GM11168 (cell line): ENCODE data around the gene APRT.

Experiments
- in situ Hi-C: fragments of 300-500 bp; cut with MboI; formaldehyde crosslinking; loops from one replicate; pipeline ENCODE4 v1.12.0; 2022; ENCODE audit warnings: low sequenced_read_pairs; ENCODE audit not compliant: unreplicated experiment

The APRT gene

DNA sequence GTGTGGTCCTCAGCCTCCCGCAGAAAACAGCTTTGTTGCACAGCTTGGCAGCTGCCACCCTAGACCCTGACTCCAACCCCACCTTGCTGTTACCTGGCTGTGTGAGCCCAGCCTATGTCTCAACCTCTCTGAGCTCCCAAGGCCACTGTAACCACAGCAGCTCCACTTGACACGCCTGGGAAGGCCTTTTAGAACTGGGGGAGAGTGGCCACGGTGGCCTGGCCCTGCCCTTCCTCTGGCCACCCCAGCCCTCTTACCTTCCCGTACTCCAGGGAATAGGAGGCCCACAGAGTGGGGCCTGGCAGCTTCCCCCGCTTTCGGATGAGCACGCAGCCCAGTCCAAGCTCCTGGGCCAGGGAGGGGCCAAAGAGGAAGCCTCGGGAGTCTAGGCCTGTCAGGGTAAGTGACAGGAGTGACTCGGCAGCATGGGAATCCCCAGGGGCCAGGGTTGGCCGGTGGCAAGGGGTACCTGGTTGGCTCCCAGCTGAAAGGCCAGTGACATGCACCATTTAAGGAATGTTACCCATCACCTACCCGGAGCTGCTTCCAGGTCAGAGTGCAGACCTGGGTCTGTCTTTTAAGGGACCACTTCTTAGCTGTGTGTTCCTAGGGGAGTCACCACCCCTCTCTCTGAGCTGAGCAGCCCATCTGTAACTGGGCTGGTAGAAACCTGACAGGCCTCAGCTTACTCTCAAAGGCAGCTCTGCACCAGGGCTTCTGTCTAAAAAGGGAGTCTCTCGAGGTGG lies 1.4 kb downstream of the APRT start:
- in situ Hi-C loops: no loop called here

DNA sequence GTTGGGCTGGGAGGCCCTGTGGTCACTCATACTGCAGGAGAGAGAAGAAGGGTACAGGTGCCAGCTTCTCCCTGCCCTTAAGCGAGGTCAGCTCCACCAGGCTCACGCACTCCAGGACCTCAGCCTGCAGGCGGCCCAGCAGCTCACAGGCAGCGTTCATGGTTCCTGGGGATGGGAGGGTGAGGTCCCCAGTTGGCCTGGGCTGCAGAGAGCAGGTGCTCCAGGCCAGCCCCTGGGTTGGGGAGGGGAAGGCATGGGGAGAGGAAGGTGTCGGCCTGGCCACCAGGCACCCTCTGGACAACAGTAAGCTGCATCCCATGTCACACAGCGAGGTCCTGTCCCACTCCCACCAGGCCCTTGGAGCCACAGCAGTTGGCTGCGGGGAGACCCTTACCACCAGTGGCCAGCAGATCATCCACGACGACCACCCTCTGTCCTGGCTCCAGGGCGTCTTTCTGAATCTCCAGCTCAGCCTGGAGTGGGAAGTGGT lies 2.0 kb downstream of the APRT start:
- in situ Hi-C loops: no loop called here

DNA sequence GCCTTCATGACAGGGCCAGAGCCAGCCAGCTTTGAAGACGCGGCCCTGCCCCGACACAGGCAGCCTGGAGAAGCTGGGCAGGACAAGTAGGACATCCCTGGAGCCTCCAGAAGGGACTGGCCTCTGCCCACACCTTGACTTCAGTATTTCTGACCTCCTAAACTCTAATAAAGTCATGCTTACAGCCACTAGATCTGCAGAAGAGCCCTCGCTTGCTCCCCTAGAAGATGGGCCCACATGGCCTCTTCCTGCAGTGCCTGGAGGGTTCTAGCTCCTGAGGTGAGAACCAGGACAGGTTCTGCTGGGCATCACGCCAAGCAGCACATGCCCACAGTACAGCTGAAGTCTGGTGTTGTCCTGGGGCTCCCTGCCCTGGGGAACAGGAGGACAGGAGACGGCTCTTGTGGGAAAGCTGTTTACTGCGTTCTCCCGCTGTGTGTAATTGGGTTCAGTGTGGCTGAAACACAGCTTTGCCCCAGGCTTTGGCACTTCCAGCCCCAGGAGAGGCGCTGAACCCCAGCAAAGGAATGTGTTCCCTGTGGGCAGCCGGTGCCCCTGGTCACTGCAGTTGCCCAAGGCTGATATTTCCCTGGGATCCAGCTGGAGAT lies 2.6 kb downstream of the APRT start:
- in situ Hi-C loops: no loop called here

DNA sequence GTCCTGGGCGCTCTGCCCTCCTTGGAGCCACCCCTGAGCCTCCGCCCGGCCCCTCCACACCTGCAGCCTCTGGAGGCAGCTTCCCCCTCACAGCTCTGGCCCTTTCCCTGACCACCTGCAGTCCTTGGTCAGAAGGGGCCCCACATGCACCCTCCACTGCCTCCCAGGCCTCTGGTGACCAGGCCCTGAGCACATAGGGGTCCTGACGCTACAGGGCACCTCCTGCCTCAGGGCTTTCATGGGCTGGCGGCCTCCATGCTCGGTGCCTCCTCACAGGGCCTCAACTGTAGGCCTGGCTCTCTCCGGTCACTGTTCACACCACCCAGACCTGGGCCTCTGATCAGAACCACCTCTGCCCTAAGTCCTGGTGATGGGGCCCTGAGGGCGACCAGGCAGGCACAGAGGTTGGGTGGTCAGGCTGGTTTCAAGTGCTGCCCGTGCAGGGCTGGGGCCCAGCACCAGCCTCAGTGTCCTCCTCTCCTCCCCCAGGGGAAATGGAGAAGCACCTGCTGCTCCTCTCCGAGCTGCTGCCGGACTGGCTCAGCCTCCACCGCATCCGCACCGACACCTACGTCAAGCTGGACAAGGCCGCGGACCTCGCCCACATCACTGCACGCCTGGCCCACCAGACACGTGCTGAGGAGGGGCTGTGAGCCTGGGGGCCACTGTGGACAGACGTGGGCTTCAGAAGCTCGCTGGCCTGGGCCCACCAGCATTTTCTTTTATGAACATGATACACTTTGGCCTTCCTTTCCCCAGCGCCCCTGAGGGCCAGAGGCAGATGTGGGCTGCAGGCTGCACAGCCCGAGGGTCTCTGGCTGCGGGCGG lies 3.9 kb downstream of the APRT start:
- in situ Hi-C loops: no loop called here

DNA sequence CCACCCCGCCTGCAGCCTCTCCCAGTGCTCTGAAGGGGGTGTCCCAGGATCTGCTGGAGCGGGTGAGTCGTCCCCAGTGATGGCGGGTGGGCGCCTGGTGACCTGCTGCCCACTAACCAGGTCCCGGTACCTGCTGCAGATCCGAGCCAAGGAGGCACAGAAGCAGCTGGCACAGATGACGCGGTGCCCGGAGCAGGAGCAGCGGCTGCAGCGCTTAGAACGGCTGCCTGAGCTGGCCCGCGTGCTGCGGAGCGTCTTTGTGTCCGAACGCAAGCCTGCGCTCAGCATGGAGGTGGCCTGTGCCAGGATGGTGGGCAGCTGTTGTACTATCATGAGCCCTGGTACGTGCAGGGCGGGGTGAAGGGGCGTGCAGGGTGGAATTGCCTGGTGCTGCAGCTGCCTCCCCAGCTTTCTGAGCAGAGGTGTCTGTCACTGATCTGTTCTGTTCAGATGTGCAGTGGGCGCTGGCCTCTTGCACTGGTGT lies 4.5 kb downstream of the APRT start:
- in situ Hi-C loops: no loop called here

DNA sequence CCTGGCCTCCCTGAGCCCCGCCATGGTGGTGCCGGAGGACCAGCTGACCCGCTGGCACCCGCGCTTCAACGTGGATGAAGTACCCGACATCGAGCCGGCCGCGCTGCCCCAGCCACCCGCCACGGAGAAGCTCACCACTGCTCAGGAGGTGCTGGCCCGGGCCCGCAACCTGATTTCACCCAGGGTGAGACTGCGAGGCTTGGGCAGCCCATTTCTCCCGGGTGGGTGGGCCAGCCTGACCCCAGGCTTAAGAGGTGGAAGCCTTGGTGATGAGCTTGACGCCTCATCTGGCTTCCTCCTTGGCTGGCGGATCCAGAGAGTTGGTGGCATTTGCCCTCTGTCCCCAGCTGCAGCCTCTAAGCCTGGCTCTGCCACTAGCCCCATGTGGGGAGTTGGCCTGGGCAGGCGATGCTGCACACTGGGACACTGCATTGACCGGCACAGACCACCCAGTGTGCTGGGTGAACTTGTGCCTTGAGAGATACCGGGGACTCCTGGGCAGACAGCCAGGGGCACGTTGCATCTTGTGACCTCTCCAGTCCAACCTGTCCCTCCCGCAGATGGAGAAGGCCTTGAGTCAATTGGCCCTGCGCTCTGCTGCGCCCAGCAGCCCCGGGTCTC lies 5.1 kb downstream of the APRT start:
- in situ Hi-C loops: no loop called here

DNA sequence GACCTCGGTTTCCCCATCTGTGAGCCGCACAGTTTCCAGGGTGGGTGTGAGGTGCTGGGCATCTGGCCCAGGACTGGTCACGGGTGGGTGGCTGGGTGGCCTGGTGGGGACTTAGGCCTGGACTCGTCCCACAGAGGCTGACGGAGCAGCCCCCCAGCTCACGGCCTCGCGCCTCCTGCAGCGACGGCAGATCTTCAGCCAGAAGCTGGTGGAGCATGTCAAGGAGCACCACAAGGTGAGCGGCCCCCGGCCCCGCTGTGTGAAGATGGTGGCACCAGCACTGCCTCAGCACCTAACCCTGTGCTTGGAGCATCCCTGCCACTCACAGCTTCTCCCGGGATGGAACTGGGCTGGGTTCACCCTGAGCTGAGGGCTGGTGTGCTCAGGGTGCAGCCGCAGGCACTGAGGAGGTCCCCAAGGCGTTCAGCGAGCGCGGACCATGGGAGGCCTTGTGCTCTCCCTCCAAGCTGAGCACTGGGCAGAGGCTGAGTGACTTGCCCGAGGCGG lies 5.8 kb downstream of the APRT start:
- in situ Hi-C loops: no loop called here

DNA sequence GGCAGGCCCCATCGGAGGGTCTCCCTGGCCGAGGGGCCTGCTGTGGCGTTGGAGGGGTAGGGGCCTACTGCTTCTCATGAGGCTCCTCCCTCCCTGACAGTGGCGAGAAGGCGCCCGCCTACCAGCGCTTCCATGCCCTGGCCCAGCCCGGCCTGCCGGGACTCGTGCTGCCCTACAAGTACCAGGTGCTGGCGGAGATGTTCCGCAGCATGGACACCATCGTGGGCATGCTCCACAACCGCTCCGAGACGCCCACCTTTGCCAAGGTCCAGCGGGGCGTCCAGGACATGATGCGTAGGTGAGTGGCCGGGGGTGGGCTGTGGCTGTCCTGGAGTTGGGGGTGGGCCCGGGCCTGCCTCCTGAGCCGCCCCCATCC lies 6.4 kb downstream of the APRT start:
- in situ Hi-C loops: no loop called here

DNA sequence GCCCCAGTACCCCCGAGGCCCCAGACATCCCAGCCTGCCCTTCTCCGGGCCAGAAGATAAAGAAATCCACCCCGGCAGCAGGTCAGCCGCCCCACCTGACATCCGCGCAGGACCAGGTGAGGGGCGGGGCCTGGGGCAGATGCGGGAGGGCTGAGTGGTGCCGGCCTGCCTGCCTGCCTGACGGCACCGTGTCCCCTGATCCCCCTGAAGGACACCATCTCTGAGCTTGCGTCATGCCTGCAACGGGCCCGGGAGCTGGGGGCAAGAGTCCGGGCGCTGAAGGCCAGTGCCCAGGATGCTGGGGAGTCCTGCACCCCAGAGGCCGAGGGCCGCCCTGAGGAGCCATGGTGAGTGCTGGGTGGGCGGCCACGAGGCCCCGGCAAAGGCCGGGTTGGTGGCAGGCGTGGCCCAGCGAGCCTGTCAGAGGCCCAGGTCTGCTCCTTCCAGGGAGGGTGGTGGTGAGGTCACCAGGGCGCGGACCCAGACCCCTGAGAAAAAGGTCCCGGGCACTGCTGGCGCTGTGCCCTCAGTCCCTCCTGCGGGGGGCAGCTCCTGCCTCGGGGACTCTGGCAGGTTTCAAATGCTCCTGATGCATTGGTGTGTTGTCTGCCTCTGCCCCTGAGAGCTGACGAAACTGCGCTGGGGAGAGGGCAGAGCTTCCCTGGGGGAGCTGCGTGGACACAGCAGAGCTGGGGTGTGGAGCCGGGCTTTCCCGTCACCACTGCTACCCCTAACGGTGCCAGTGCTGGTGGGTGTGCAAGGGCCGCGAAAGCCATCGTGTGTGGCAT lies 7.0 kb downstream of the APRT start:
- in situ Hi-C loops: no loop called here

DNA sequence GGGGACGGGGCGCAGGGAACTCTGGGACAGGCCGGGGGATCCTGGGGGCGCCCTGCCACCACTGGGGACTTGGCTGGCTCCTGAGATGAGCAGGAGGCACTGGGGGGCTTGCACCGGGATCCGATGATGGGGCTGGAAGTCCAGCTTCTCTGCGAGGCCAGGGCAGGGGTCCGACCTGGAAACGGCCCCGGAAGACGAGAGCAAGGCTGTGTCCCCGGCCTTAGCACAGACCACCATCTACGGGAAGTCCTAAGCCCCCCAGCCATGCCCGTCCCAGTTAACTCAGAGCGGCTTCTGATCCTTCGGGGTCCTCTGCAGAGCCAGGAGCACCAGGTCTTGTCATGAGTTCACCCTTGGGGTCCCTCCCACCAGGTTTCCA lies 7.6 kb downstream of the APRT start:
- in situ Hi-C loops: no loop called here

DNA sequence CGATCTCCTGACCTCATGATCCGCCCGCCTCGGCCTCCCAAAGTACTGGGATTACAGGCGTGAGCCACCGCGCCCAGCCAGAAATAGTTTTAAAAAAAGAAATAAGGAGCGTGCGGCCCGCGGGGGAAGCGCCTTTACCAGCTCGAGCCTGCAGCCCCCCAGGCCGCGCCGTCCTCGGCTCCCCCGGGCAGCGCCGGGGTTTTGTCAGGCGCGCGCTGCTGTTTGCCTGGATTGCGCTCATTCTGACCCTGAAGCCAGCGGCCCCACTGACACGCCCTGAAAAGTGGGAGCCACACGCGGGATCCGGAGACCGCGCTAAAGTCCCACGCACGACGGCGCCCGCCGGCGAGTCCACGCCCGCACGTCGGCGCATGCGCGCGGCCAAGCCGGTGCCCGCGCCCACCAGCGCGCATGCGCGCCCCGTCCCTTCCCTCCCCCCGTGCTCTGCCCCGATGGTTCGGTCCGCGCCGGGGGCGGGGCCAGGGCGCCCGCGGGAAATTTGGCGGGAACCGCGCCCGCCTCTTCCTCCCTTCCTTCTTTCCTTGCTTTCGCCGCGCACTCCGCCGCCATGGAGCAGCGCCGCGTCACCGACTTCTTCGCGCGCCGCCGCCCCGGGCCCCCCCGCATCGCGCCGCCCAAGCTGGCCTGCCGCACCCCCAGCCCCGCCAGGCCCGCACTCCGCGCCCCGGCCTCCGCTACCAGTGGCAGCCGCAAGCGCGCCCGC lies 8.3 kb downstream of the APRT start, which contains the start of gene CDT1:
TSS of gene CDT1 (plus strand) at position 526 of the 724 bp plus-strand sequence. CDS start at position 569, 43 bp downstream.
- in situ Hi-C loops: no loop called here

DNA sequence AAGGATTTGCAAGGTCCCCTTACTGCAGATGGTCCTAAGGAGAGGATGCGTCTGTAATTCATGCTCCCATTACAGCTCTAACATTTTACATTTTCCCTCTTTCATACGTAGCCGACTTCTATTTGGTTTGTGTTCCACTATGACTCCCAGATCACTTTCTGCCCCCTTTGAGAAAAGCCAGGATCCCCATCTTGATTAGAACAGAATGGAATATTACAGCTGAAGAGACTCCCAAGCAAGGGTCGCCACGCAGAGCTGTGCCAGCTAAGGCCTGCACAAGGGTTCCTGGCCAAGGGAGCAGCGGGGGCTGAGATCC lies 11.5 kb downstream of the APRT start:
- in situ Hi-C loops: no loop called here

DNA sequence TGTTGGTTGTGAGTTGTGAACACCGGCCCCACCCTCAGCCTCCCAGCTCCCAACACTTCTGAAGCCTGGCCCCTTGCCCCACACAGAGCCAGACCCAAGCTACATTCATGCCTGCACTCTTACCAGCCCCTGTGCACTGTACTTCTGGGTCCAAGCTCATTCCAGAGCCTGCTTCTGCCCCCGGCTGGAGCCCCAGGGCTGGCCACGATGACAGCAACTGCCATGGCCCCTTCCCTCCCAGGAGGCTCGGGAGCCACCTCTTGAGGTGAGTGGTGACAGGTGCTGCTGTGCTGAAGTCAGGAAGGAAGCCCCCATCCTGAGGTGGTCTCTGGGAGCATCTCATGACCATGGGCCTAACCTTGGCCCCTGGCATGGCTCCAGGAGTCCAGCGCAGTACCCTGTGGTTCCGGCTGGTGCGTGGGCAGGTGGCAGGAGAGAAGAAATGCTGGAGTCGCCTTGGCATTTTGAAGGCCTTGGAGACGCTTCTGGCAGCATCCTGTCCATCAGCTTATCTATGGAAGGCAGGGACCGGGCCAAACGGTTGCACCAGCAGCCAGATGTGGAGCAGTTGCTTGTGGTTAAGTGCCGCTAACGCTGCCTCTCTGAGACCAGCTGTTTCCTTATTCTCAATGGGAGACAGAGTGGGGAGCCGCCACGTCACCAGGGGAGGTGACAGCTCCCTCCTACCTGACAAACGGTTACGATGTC lies 12.0 kb downstream of the APRT start:
- in situ Hi-C loops: no loop called here

DNA sequence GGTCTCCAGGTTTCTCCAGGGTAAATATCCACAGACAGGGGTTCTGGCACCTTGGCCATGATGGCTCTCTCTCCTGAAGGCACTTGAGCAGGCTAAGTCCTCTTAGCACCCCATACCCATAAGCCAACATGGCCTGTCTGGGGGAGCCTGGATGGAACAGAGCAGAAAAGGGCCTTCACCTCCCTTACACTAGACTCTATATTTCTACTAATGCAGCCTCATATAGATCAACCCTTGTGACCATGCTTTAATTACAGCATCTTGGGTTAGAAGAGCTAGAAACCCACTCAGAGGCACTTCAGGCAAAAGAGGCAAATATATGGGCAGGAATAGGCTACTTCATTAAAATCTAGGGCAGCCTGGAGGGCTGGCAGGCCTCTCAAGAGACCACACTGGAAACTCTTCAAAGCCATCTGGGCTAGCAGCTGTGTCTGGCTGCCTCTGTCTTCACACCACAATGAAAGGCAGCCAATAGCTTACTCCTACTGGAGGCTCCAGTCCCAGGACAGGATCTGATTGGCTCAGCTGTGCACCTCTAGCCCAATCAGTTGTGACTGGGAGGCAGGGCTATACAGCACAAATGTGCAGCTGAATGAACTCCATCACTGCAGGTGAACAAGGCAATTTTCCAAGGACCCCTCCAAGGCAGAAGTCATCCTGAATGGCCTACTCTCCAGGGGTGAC lies 12.8 kb downstream of the APRT start:
- in situ Hi-C loops: no loop called here

DNA sequence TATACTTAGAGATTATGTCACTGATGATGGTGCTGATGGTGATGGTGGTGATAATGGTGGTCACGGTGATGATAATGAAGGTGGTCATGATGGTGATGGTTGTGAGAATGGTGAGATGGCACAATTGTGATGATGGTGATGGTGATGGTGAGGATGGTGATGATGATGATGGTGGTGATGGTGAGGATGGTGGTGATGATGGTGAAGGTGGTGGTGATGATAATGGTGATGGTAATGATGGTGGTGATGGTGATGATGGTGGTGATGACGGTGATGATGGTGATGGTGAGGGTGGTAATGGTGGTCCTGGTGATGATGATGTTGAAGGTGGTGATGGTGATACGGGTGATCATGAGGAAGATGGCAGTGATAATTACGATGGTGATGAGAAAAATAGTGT lies 13.7 kb downstream of the APRT start:
- in situ Hi-C loops: no loop called here

DNA sequence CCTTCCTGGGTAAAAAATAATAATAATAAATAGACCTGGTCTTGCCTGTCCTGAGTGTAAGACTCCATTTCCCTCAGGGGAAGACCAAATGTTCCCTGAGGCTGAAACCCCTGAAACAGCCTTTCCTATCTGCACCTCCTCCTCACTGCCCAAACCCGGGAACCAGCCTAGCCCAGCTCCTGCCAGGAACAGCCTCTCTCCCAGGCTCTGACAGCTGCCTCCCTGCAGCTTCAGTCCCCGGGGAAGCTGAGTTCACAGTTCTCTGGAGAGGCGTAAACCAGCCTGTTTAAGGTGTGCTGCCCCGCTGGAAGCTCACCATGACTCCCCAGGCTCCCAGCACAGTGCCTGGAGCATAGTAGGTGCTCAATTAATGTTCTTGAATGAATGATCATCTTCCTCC lies 15.4 kb downstream of the APRT start:
- in situ Hi-C loops: no loop called here

DNA sequence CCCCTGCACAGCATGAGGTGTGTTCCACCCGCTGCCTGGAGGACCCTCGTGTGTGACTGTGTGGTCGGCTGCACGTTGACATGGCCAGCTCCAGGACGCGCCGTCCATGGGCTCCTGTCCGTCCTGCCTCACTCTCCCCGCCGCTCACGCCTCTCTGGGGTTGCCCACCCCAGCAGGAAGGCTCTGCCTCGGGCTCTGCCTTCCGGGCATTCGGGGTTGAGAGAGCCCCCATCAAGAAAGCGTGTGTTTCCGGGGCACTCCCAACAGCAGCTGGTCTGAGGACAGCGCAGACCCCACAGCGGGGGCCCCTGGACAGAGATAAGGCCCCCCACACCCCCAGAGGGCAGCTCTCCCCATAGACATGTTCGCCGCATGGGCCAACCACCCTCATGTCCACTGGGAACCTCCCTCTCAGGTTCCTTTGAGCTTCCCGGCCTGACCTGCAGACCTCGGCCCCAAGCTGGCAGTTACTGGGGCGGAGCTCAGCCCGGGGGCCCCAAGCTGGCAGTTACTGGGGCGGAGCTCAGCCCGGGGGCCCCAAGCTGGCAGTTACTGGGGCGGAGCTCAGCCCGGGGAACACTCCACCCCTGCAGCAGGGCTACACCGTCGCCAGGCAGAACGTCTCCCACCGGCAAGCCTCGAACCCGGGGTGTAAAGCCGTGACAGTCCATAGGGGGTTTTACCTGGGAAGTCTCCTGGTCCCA lies 18.3 kb downstream of the APRT start:
- in situ Hi-C loops: no loop called here
